Brain microvascular endothelial cell (primary cell): ENCODE measurements around the gene MYO10.
"Not testable (repeated sequence)": the region's sequence is repeated elsewhere in the genome, so short reads cannot be mapped to it uniquely, and the experiment has no call there.

ENCODE experiments used
- DNase-seq: peaks from one replicate; pipeline ENCODE4 v3.0.0-alpha.2; 2020
- H3K27ac ChIP-seq: fragments of 250-450 bp; sonication (Bioruptor Pico); 2 replicates; pipeline ENCODE4 v1.5.1; 2020; ENCODE audit warnings: mild to moderate bottlenecking, moderate library complexity
- H3K27me3 ChIP-seq: fragments of 250-450 bp; sonication (Bioruptor Pico); replicated peaks from 2 replicates; pipeline ENCODE4 v1.5.1; 2020; ENCODE audit warnings: mild to moderate bottlenecking
- H3K36me3 ChIP-seq: fragments of 250-450 bp; sonication (Bioruptor Pico); replicated peaks from 2 replicates; pipeline ENCODE4 v1.5.1; 2020; ENCODE audit warnings: mild to moderate bottlenecking
- H3K4me3 ChIP-seq: 2 replicates; pipeline ENCODE4 v1.5.1; 2011; ENCODE audit warnings: low read depth, mild to moderate bottlenecking, control low read depth, low read length, moderate library complexity
- CTCF ChIP-seq: IDR thresholded peaks from 2 replicates; pipeline ENCODE4 v1.5.1; 2011; ENCODE audit warnings: low read depth, mild to moderate bottlenecking, moderate library complexity, low read length, control low read depth, inconsistent platforms; ENCODE audit errors: missing control alignments
- in situ Hi-C: cut with HindIII; loops from 2 replicates; pipeline ENCODE4 v1.10.0; 2017; ENCODE audit warnings: low sequenced_read_pairs, low pct_ligation_motif_present

MYO10 gene

GRCh38 chr5:16834029-16834428, 102.1 kb downstream of the MYO10 start:
- no peak for TF ChIP-seq CTCF
- H3K27me3 ChIP-seq = no peaks in the 10 kb centered on the region
- DNase-seq = no peak
- in situ Hi-C loops = no loop called here
- no peak overlapping the region for H3K27ac ChIP-seq
- H3K4me3 ChIP-seq = no peak overlapping the region
- H3K36me3 ChIP-seq = peaks cover 2% of the 10 kb centered on the region

- in situ Hi-C loops, DNase-seq, H3K27ac ChIP-seq, H3K27me3 ChIP-seq, H3K36me3 ChIP-seq, H3K4me3 ChIP-seq: not testable (repeated sequence)
Measured at GRCh38 chr5:16831326-16831725, 104.8 kb downstream of the MYO10 start.

GRCh38 chr5:16827755-16828154, 108.3 kb downstream of the MYO10 start:
- Histone ChIP-seq H3K27ac (no peak overlapping the region), H3K36me3 (peaks cover 2% of the 10 kb centered on the region), H3K4me3 (no peak overlapping the region), H3K27me3 (no peaks in the 10 kb centered on the region)
- in situ Hi-C loops = no loop called here
- no peak for DNase-seq
- no peak for TF ChIP-seq CTCF

GRCh38 chr5:16826379-16827125, 109.5 kb downstream of the MYO10 start:
- TF ChIP-seq CTCF = no peak
- no peak overlapping the region for H3K27ac ChIP-seq
- no peak overlapping the region for H3K4me3 ChIP-seq
- peaks cover 2% of the 10 kb centered on the region for H3K36me3 ChIP-seq
- no peak for DNase-seq
- in situ Hi-C loops = no loop called here
- H3K27me3 ChIP-seq = no peaks in the 10 kb centered on the region

- no peak for TF ChIP-seq CTCF
- H3K27me3 ChIP-seq = no peaks in the 10 kb centered on the region
- peak; percentile 71 for DNase-seq
- in situ Hi-C loops = no loop called here
- H3K27ac ChIP-seq = peak overlapping the region; percentile 78
- no peak overlapping the region for H3K4me3 ChIP-seq
- H3K36me3 ChIP-seq = peaks cover 8% of the 10 kb centered on the region
Measured at GRCh38 chr5:16819522-16820167, 116.4 kb downstream of the MYO10 start.

- no peak for TF ChIP-seq CTCF
- no peak for DNase-seq
- peaks cover 13% of the 10 kb centered on the region for H3K36me3 ChIP-seq
- no peaks in the 10 kb centered on the region for H3K27me3 ChIP-seq
- no peak overlapping the region for H3K27ac ChIP-seq
- H3K4me3 ChIP-seq = no peak overlapping the region
- in situ Hi-C loops = no loop called here
Measured at GRCh38 chr5:16815432-16815831, 120.7 kb downstream of the MYO10 start.
